ENCODE results near the gene ATP8B1. TPM values are rescaled to one million over a fixed set of nuclear protein-coding genes. Genes with fewer than 3 reads are reported as not detected.

The ATP8B1 gene
- total RNA-seq, 2 donors from 2014 or later, result 263 to 359 TPM

GRCh38 chr18:57797209-57797651 lies 5.9 kb downstream of the ATP8B1 start:
- DNase-seq, result peak; percentile 89
- intact Hi-C loops (cut with DNase I), result no loop called here
- Histone ChIP-seq H3K27me3 (no peaks in the 10 kb centered on the region), H3K4me3 (no peak overlapping the region), H3K4me1 (no peaks in the 10 kb centered on the region), H3K36me3 (no peaks in the 10 kb centered on the region), H3K27ac (peak overlapping the region; percentile 79), H3K9ac (ENCODE audit: low read depth in 2 of 2, low read length in 2 of 2) (peak overlapping the region in 1 of 2 donors; percentile 56), H3K9me3 (no peaks in the 10 kb centered on the region)
- no peak for TF ChIP-seq CTCF (IDR thresholded peaks at IDR 0.05)

GRCh38 chr18:57794951-57795728 lies 8.0 kb downstream of the ATP8B1 start:
- Histone ChIP-seq H3K4me1 (peaks cover 4% of the 10 kb centered on the region), H3K4me3 (no peak overlapping the region), H3K9me3 (no peaks in the 10 kb centered on the region), H3K9ac (ENCODE audit: low read depth in 2 of 2, low read length in 2 of 2) (peak overlapping the region in 1 of 2 donors; percentile 31), H3K27me3 (no peaks in the 10 kb centered on the region), H3K36me3 (no peaks in the 10 kb centered on the region), H3K27ac (peak overlapping the region; percentile 79)
- DNase-seq, result no peak
- no peak for TF ChIP-seq CTCF (IDR thresholded peaks at IDR 0.05)
- intact Hi-C loops (cut with DNase I), result no loop called here

GRCh38 chr18:57793302-57793986 lies 9.7 kb downstream of the ATP8B1 start:
- Histone ChIP-seq H3K36me3 (no peaks in the 10 kb centered on the region), H3K4me3 (no peak overlapping the region), H3K27ac (peak overlapping the region; percentile 79), H3K9me3 (no peaks in the 10 kb centered on the region), H3K27me3 (no peaks in the 10 kb centered on the region), H3K9ac (ENCODE audit: low read depth in 2 of 2, low read length in 2 of 2) (peak overlapping the region in 1 of 2 donors; percentile 85), H3K4me1 (peaks cover 19% of the 10 kb centered on the region)
- intact Hi-C loops (cut with DNase I), result no loop called here
- TF ChIP-seq CTCF (IDR thresholded peaks at IDR 0.05), result no peak
- DNase-seq, result no peak

- Histone ChIP-seq H3K36me3 (no peaks in the 10 kb centered on the region), H3K4me3 (no peak overlapping the region), H3K9ac (ENCODE audit: low read depth in 2 of 2, low read length in 2 of 2) (peak overlapping the region in 1 of 2 donors; percentile 85), H3K27me3 (no peaks in the 10 kb centered on the region), H3K4me1 (peaks cover 19% of the 10 kb centered on the region), H3K27ac (peak overlapping the region; percentile 79), H3K9me3 (no peaks in the 10 kb centered on the region)
- no peak for TF ChIP-seq CTCF (IDR thresholded peaks at IDR 0.05)
- no peak for DNase-seq
- intact Hi-C loops (cut with DNase I), result no loop called here
Measured at GRCh38 chr18:57792631-57793301, 10.3 kb downstream of the ATP8B1 start.

GRCh38 chr18:57791911-57792310 lies 11.2 kb downstream of the ATP8B1 start:
- Histone ChIP-seq H3K4me3 (no peak overlapping the region), H3K9ac (ENCODE audit: low read depth in 2 of 2, low read length in 2 of 2) (no peak overlapping the region), H3K4me1 (peaks cover 19% of the 10 kb centered on the region), H3K9me3 (no peaks in the 10 kb centered on the region), H3K36me3 (no peaks in the 10 kb centered on the region), H3K27me3 (no peaks in the 10 kb centered on the region), H3K27ac (no peak overlapping the region)
- no peak for TF ChIP-seq CTCF (IDR thresholded peaks at IDR 0.05)
- intact Hi-C loops (cut with DNase I), result no loop called here
- no peak for DNase-seq

Data from colonic mucosa (tissue), 4 donors.